GM12875 (cell line): ENCODE results near the gene UGT1A8.
"Not testable (repeated sequence)": the region's sequence is repeated elsewhere in the genome, so short reads cannot be mapped to it uniquely, and the experiment has no call there.

ENCODE experiments used
- H3K4me3 ChIP-seq: one replicate; pipeline ENCODE4 v1.5.1; 2011; ENCODE audit warnings: low read depth, low read length, control low read depth
- CTCF ChIP-seq: IDR thresholded peaks from 2 replicates; pipeline ENCODE4 v1.5.1; 2011; ENCODE audit warnings: low read depth, mild to moderate bottlenecking, control low read depth, inconsistent platforms, low read length, moderate library complexity, borderline replicate concordance; ENCODE audit not compliant: insufficient read depth

The UGT1A8 gene

GRCh38 chr2:233746475-233747282, 129.2 kb downstream of the UGT1A8 start:
- TF ChIP-seq CTCF = no peak
- no peak overlapping the region for H3K4me3 ChIP-seq

- no peak for TF ChIP-seq CTCF
- H3K4me3 ChIP-seq = no peak overlapping the region
These were observed 129.8 kb downstream of the UGT1A8 start for GRCh38 chr2:233747283-233747544.

- H3K4me3 ChIP-seq = not testable (repeated sequence)
These were observed 133.3 kb downstream of the UGT1A8 start for GRCh38 chr2:233750689-233751088.

- not testable (repeated sequence) for H3K4me3 ChIP-seq
These were observed 134.0 kb downstream of the UGT1A8 start for GRCh38 chr2:233751212-233752009.

- TF ChIP-seq CTCF = no peak
- no peak overlapping the region for H3K4me3 ChIP-seq
These were observed 137.6 kb downstream of the UGT1A8 start for GRCh38 chr2:233754872-233755611.

- H3K4me3 ChIP-seq = no peak overlapping the region
- TF ChIP-seq CTCF = no peak
These were observed 139.1 kb downstream of the UGT1A8 start for GRCh38 chr2:233756429-233757081.

- H3K4me3 ChIP-seq = no peak overlapping the region
- TF ChIP-seq CTCF = no peak
These were observed 140.7 kb downstream of the UGT1A8 start for GRCh38 chr2:233758141-233758540.

- H3K4me3 ChIP-seq = no peak overlapping the region
- TF ChIP-seq CTCF = no peak
These were observed 141.4 kb downstream of the UGT1A8 start for GRCh38 chr2:233758849-233759248.
